ENCODE data around the gene DPP8. TPM values are rescaled to one million over a fixed set of nuclear protein-coding genes. Genes with fewer than 3 reads are reported as not detected.
A peak's percentile ranks its signal among the peaks of the same experiment; 100 is the strongest.

DPP8 gene
- total RNA-seq, 1 donor from 2014 or later, result 39.0 TPM

DNA sequence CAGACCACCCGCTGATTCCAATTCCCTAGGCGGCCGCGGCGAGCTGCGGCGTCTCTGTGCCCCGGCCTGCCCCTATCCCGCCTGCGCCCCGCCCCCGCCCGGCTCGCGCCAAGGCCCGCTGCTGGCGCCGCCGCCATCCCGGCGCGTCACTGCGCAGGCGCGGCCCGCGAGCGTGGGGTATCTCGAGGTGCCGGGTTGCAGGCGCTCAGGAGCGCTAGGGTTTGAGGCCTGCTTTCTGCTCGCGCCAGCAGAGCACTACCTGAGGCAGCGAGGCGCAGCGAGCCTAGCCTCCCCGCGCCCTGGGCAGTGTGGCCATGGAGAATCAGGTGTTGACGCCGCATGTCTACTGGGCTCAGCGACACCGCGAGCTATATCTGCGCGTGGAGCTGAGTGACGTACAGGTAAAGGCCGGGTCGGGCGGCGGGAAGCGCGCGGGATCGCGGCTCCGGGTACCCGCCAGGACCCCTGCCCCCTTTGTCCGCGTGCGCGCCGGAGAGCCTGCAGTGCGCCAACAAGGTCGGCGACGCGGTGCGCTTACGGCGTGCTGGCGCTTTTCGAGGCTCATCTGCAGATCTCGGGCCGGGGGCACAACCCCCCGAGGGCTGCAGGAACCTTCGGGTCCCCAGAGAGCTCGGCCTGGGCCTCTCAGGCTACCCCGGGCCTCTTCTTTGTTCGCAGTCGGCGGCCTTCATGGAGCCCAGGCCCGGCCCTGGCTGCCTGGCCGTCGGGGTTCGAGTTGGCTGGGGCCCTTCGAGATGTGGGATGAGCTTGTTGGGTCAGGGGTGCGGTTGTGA, 13.0 kb upstream of the DPP8 start, which contains the start of gene HACD3:
Gene HACD3, plus strand, starts transcription at position 146 of the 794 bp plus-strand sequence. Its CDS starts 169 bp downstream, at position 315.
- Mint-ChIP-seq H3K36me3 (peaks cover 13% of the 10 kb centered on the region), H3K27ac (peak within 1 kb of the TSS; percentile 94), H3K4me1 (peaks cover 34% of the 10 kb centered on the region), H3K4me3 (peak within 1 kb of the TSS; percentile 90), H3K9me3 (no peaks in the 10 kb centered on the region), H3K27me3 (ENCODE audit: insufficient read depth, low read depth) (peaks cover 2% of the 10 kb centered on the region)
- DNase-seq (ENCODE audit: low spot score), result peak; percentile 95
- peaks cover 39% of the 10 kb centered on the region for H3K4me1 ChIP-seq
- H4K20me1 ChIP-seq (ENCODE audit: low read depth), result peaks cover 44% of the 10 kb centered on the region
- no peaks in the 10 kb centered on the region for H3K9me3 ChIP-seq (ENCODE audit: low read depth)
- H2AFZ ChIP-seq (replicated peaks), result peak within 1 kb of the TSS; percentile 74
- peaks cover 57% of the 10 kb centered on the region for H3K79me2 ChIP-seq (ENCODE audit: low read depth)
- peak within 1 kb of the TSS; percentile 56 for H3K4me3 ChIP-seq
- H3K27ac ChIP-seq, result peak within 1 kb of the TSS; percentile 79
- peaks cover 22% of the 10 kb centered on the region for H3F3A ChIP-seq (ENCODE audit: low read depth)
- no peaks in the 10 kb centered on the region for H3K36me3 ChIP-seq
- H3K4me2 ChIP-seq, result peak within 1 kb of the TSS; percentile 80
- peak; percentile 38 for TF ChIP-seq EZH2 (IDR thresholded peaks at IDR 0.05)
- TF ChIP-seq CTCF (IDR thresholded peaks at IDR 0.05), result no peak
- H3K9ac ChIP-seq, result peak within 1 kb of the TSS; percentile 70
- no peaks in the 10 kb centered on the region for H3K27me3 ChIP-seq

GRCh38 chr15:65529762-65530317, 12.4 kb upstream of the DPP8 start:
- Histone ChIP-seq H3K9ac (no peak overlapping the region), H3K4me1 (peaks cover 39% of the 10 kb centered on the region), H3K27ac (no peak overlapping the region), H3K9me3 (ENCODE audit: low read depth) (no peaks in the 10 kb centered on the region), H4K20me1 (ENCODE audit: low read depth) (peaks cover 37% of the 10 kb centered on the region), H3K4me2 (peak overlapping the region; percentile 80), H3K36me3 (no peaks in the 10 kb centered on the region), H3K4me3 (peak overlapping the region; percentile 56), H2AFZ (replicated peaks) (peak overlapping the region; percentile 74), H3K79me2 (ENCODE audit: low read depth) (peaks cover 51% of the 10 kb centered on the region), H3K27me3 (no peaks in the 10 kb centered on the region), H3F3A (ENCODE audit: low read depth) (peaks cover 22% of the 10 kb centered on the region)
- Mint-ChIP-seq H3K27me3 (ENCODE audit: insufficient read depth, low read depth) (peaks cover 2% of the 10 kb centered on the region), H3K27ac (peak overlapping the region; percentile 17), H3K4me1 (peaks cover 34% of the 10 kb centered on the region), H3K9me3 (no peaks in the 10 kb centered on the region), H3K36me3 (peaks cover 12% of the 10 kb centered on the region), H3K4me3 (peak overlapping the region; percentile 90)
- no peak for TF ChIP-seq CTCF (IDR thresholded peaks at IDR 0.05)
- no peak for TF ChIP-seq EZH2phosphoT487 (IDR thresholded peaks at IDR 0.05)
- TF ChIP-seq EZH2 (IDR thresholded peaks at IDR 0.05), result peak; percentile 7
- no peak for DNase-seq (ENCODE audit: low spot score)

DNA sequence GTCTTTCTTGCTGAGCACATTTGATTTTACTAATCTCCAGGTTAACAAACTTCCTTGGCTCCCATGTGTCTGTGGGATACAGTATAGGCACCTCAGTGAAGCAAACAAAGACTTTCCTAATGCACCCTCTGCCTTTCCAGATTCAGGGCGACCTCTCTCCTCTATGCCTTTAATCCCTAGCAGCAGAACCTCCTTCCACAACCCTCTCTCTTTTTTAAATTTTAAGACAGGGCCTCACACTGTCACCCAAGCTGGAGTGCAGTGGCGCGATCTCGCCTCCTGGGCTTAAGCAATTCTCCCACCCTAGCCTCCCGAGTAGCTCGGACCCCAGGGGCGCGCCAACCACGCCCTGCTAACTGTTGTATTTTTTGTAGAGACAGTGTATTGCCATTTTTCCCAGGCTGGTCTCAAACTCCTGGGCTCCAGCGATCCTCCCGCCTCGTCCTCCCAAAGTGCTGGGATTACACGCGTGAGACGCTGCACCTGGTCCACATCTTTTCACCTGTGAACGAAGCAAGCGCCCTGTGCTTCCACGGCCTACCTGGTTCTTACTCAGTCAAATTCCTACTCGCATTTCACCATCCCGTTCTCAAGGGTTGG, 11.1 kb upstream of the DPP8 start:
- Histone ChIP-seq H3K9ac (no peak overlapping the region), H3K9me3 (ENCODE audit: low read depth) (no peaks in the 10 kb centered on the region), H4K20me1 (ENCODE audit: low read depth) (peaks cover 25% of the 10 kb centered on the region), H3F3A (ENCODE audit: low read depth) (peaks cover 22% of the 10 kb centered on the region), H3K27ac (no peak overlapping the region), H3K79me2 (ENCODE audit: low read depth) (peaks cover 38% of the 10 kb centered on the region), H3K4me1 (peaks cover 30% of the 10 kb centered on the region), H3K4me2 (no peak overlapping the region), H3K36me3 (no peaks in the 10 kb centered on the region), H3K27me3 (no peaks in the 10 kb centered on the region), H3K4me3 (no peak overlapping the region), H2AFZ (replicated peaks) (peak overlapping the region; percentile 68)
- H3K27me3 Mint-ChIP-seq (ENCODE audit: insufficient read depth, low read depth), result peaks cover 2% of the 10 kb centered on the region
- no peaks in the 10 kb centered on the region for H3K9me3 Mint-ChIP-seq
- no peak for DNase-seq (ENCODE audit: low spot score)
- H3K4me1 Mint-ChIP-seq, result peaks cover 28% of the 10 kb centered on the region
- H3K4me3 Mint-ChIP-seq, result peak overlapping the region; percentile 90
- H3K36me3 Mint-ChIP-seq, result peaks cover 5% of the 10 kb centered on the region
- no peak overlapping the region for H3K27ac Mint-ChIP-seq
- TF ChIP-seq EZH2phosphoT487 (IDR thresholded peaks at IDR 0.05) (no peak), CTCF (IDR thresholded peaks at IDR 0.05) (no peak), EZH2 (IDR thresholded peaks at IDR 0.05) (no peak)

Measured in neural progenitor cell (in vitro differentiated cells).